ENCODE measurements around the gene ANKHD1.

GRCh38 chr5:140558542-140558941, 156.9 kb downstream of the ANKHD1 start:
- TF ChIP-seq POLR2A (IDR thresholded peaks at IDR 0.05; ENCODE audit: control extremely low read depth in 1 of 2, low read depth in 2 of 2, low read length in 2 of 2) (no peak), BRCA1 (IDR thresholded peaks at IDR 0.05; ENCODE audit: low read depth, low read length) (no peak), NRF1 (IDR thresholded peaks at IDR 0.05; ENCODE audit: low read depth, low read length) (no peak), RXRA (IDR thresholded peaks at IDR 0.05; ENCODE audit: insufficient read depth, low read depth, low read length) (no peak), CTCF (IDR thresholded peaks at IDR 0.05; ENCODE audit: control extremely low read depth in 1 of 3, insufficient read depth in 1 of 3, low read depth in 1 of 3, low read length in 3 of 3) (no peak), SP2 (IDR thresholded peaks at IDR 0.05; ENCODE audit: low read length) (no peak), ZNF274 (IDR thresholded peaks at IDR 0.05; ENCODE audit: borderline replicate concordance, extremely low read depth, low read length) (no peak), JUND (IDR thresholded peaks at IDR 0.05; ENCODE audit: low read length) (no peak), FOSL1 (IDR thresholded peaks at IDR 0.05; ENCODE audit: insufficient read depth, low read depth, low read length) (no peak), CREB1 (IDR thresholded peaks at IDR 0.05) (no peak), YY1 (IDR thresholded peaks at IDR 0.05; ENCODE audit: low read depth, low read length) (no peak), EZH2 (IDR thresholded peaks at IDR 0.05; ENCODE audit: low read depth, low read length, severe bottlenecking) (no peak), ATF3 (IDR thresholded peaks at IDR 0.05; ENCODE audit: insufficient read depth, low read depth, low read length) (no peak), TAF7 (optimal IDR thresholded peaks at IDR 0.05; ENCODE audit: borderline replicate concordance, low read depth, low read length) (no peak)

Data from H1 (cell line).